Naive B cell (primary cell): ENCODE results near the gene SNAPC5. TPM values are rescaled to one million over a fixed set of nuclear protein-coding genes. Genes with fewer than 3 reads are reported as not detected.

Experiments
- ATAC-seq, 2 donors: fragments of 150-1000 bp; cut with Tn5 transposase; 2 replicates each; pipeline ENCODE4 v1.10.0; 2021; ENCODE audit warnings: low read depth in 2 of 2, mild to moderate bottlenecking in 2 of 2, moderate library complexity in 2 of 2
- DNase-seq: peaks from one replicate; pipeline ENCODE4 v3.0.0; 2022
- H3K27ac Mint-ChIP-seq, 6 donors: one replicate each; pipeline ENCODE4 v1.8.0; 2020 to 2022; ENCODE audit warnings: mild to moderate bottlenecking in 6 of 6, mixed read lengths in 6 of 6, moderate library complexity in 5 of 6, inconsistent platforms in 2 of 6
- H3K27me3 Mint-ChIP-seq, 3 donors: one replicate each; pipeline ENCODE4 v1.8.0; 2021 to 2022; ENCODE audit warnings: mixed read lengths in 3 of 3, mild to moderate bottlenecking in 1 of 3
- H3K36me3 Mint-ChIP-seq, 2 donors: one replicate each; pipeline ENCODE4 v1.8.0; 2020 to 2022; ENCODE audit warnings: mixed read lengths in 2 of 2, inconsistent platforms in 1 of 2, mild to moderate bottlenecking in 1 of 2
- H3K4me1 Mint-ChIP-seq, 3 donors: one replicate each; pipeline ENCODE4 v1.8.0; 2020 to 2022; ENCODE audit warnings: mixed read lengths in 3 of 3, inconsistent platforms in 1 of 3, mild to moderate bottlenecking in 1 of 3, moderate library complexity in 1 of 3
- H3K4me3 Mint-ChIP-seq, 8 donors: one replicate each; pipeline ENCODE4 v1.8.0; 2020 to 2022; ENCODE audit warnings: mild to moderate bottlenecking in 8 of 8, mixed read lengths in 8 of 8, moderate library complexity in 8 of 8, inconsistent platforms in 2 of 8
- H3K9me3 Mint-ChIP-seq, 7 donors: one replicate each; pipeline ENCODE4 v1.8.0; 2020 to 2022; ENCODE audit warnings: mixed read lengths in 7 of 7, mild to moderate bottlenecking in 5 of 7, inconsistent platforms in 2 of 7, moderate library complexity in 1 of 7
- polyA plus RNA-seq, 6 donors: library from polyadenylated mRNA; unstranded; fragments of 300-500 nt; fragmentation: Illumina TruSeq; gene quantifications; one replicate each; pipeline ENCODE4 v1.2.3, GENCODE V29; 2021; ENCODE audit warnings: low read depth in 6 of 6

Gene SNAPC5
- polyA plus RNA-seq, result 10 to 100 TPM; 45.0 to 69.6 (median 53.4) TPM

- Mint-ChIP-seq H3K36me3 (peaks cover 9 to 20% of the 10 kb centered on the region in 2 donors), H3K4me1 (peaks cover 23 to 45% (median 28%) of the 10 kb centered on the region in 3 donors)
- DNase-seq, result peak; percentile 97
Measured at GRCh38 chr15:66497502-66498455, at the start of gene SNAPC5. SNAPC5 (minus strand) TSS chr15:66497762; CDS start chr15:66497731, 31 bp downstream.

GRCh38 chr15:66545255-66545654 is 47.7 kb upstream of the SNAPC5 start:
- Mint-ChIP-seq H3K27me3 (no peaks in the 10 kb centered on the region), H3K27ac (no peak overlapping the region), H3K9me3 (no peaks in the 10 kb centered on the region), H3K36me3 (peaks cover 0 to 11% of the 10 kb centered on the region in 2 donors), H3K4me1 (no peaks in the 10 kb centered on the region), H3K4me3 (no peak overlapping the region)
- ATAC-seq (no peak), DNase-seq (no peak)

More at GRCh38 chr15:66497502-66498455, at the start of gene SNAPC5:
- Mint-ChIP-seq H3K4me3 (peak within 1 kb of the TSS; percentile 94 to 97 (median 95)), H3K27ac (peak within 1 kb of the TSS; percentile 95 to 99 (median 97)), H3K9me3 (no peaks in the 10 kb centered on the region), H3K27me3 (no peaks in the 10 kb centered on the region)
- ATAC-seq, result peak; percentile 95

GRCh38 chr15:66542896-66543295 is 45.3 kb upstream of the SNAPC5 start:
- no peak overlapping the region for H3K4me3 Mint-ChIP-seq
- H3K36me3 Mint-ChIP-seq, result peaks cover 16 to 19% of the 10 kb centered on the region in 2 donors
- no peak overlapping the region for H3K27ac Mint-ChIP-seq
- H3K4me1 Mint-ChIP-seq, result no peaks in the 10 kb centered on the region
- no peaks in the 10 kb centered on the region for H3K9me3 Mint-ChIP-seq
- ATAC-seq (no peak), DNase-seq (no peak)
- no peaks in the 10 kb centered on the region for H3K27me3 Mint-ChIP-seq

GRCh38 chr15:66535056-66535455 is 37.5 kb upstream of the SNAPC5 start:
- Mint-ChIP-seq H3K36me3 (peaks cover 16 to 17% of the 10 kb centered on the region in 2 donors), H3K4me1 (no peaks in the 10 kb centered on the region), H3K27me3 (no peaks in the 10 kb centered on the region), H3K9me3 (no peaks in the 10 kb centered on the region), H3K27ac (no peak overlapping the region), H3K4me3 (no peak overlapping the region)
- DNase-seq (no peak), ATAC-seq (no peak)

- no peaks in the 10 kb centered on the region for H3K9me3 Mint-ChIP-seq
- H3K27ac Mint-ChIP-seq, result no peak overlapping the region
- no peaks in the 10 kb centered on the region for H3K4me1 Mint-ChIP-seq
- no peak for DNase-seq
- H3K4me3 Mint-ChIP-seq, result peak overlapping the region in 1 of 8 donors; percentile 5
- H3K27me3 Mint-ChIP-seq, result no peaks in the 10 kb centered on the region
- peaks cover 22 to 32% of the 10 kb centered on the region in 2 donors for H3K36me3 Mint-ChIP-seq
- no peak for ATAC-seq
Measured at GRCh38 chr15:66524838-66525237, 27.3 kb upstream of the SNAPC5 start.

- no peaks in the 10 kb centered on the region for H3K27me3 Mint-ChIP-seq
- H3K36me3 Mint-ChIP-seq, result peaks cover 16 to 26% of the 10 kb centered on the region in 2 donors
- DNase-seq (no peak), ATAC-seq (no peak)
- no peaks in the 10 kb centered on the region for H3K9me3 Mint-ChIP-seq
- no peaks in the 10 kb centered on the region for H3K4me1 Mint-ChIP-seq
- H3K4me3 Mint-ChIP-seq, result no peak overlapping the region
- H3K27ac Mint-ChIP-seq, result peak overlapping the region in 1 of 6 donors; percentile 66
Measured at GRCh38 chr15:66523926-66524325, 26.4 kb upstream of the SNAPC5 start.

GRCh38 chr15:66515901-66516322 is 18.4 kb upstream of the SNAPC5 start:
- H3K4me1 Mint-ChIP-seq, result no peaks in the 10 kb centered on the region
- H3K27ac Mint-ChIP-seq, result no peak overlapping the region
- no peaks in the 10 kb centered on the region for H3K27me3 Mint-ChIP-seq
- ATAC-seq, result no peak
- H3K9me3 Mint-ChIP-seq, result no peaks in the 10 kb centered on the region
- H3K36me3 Mint-ChIP-seq, result peaks cover 7 to 17% of the 10 kb centered on the region in 2 donors
- no peak overlapping the region for H3K4me3 Mint-ChIP-seq
- DNase-seq, result no peak

- DNase-seq (no peak), ATAC-seq (no peak)
- Mint-ChIP-seq H3K4me3 (no peak overlapping the region), H3K27ac (no peak overlapping the region), H3K9me3 (no peaks in the 10 kb centered on the region), H3K4me1 (no peaks in the 10 kb centered on the region), H3K27me3 (no peaks in the 10 kb centered on the region), H3K36me3 (peaks cover 7 to 17% of the 10 kb centered on the region in 2 donors)
Measured at GRCh38 chr15:66514586-66514985, 17.0 kb upstream of the SNAPC5 start.

- Mint-ChIP-seq H3K4me3 (peak overlapping the region in 2 of 8 donors; percentile 21 to 80), H3K27ac (no peak overlapping the region), H3K4me1 (peaks cover 20 to 29% (median 25%) of the 10 kb centered on the region in 3 donors), H3K27me3 (no peaks in the 10 kb centered on the region), H3K36me3 (peaks cover 7 to 8% of the 10 kb centered on the region in 2 donors), H3K9me3 (no peaks in the 10 kb centered on the region)
- ATAC-seq (no peak), DNase-seq (no peak)
Measured at GRCh38 chr15:66508293-66508883, 10.8 kb upstream of the SNAPC5 start.

GRCh38 chr15:66505818-66506217 is 8.3 kb upstream of the SNAPC5 start:
- Mint-ChIP-seq H3K36me3 (peaks cover 8 to 13% of the 10 kb centered on the region in 2 donors), H3K27me3 (no peaks in the 10 kb centered on the region), H3K9me3 (no peaks in the 10 kb centered on the region), H3K27ac (peak overlapping the region; percentile 91 to 100 (median 100)), H3K4me1 (peaks cover 26 to 40% (median 34%) of the 10 kb centered on the region in 3 donors), H3K4me3 (peak overlapping the region; percentile 84 to 100 (median 99))
- ATAC-seq (no peak), DNase-seq (no peak)

- H3K4me3 Mint-ChIP-seq, result peak overlapping the region; percentile 84 to 100 (median 99)
- H3K9me3 Mint-ChIP-seq, result no peaks in the 10 kb centered on the region
- peak overlapping the region; percentile 91 to 100 (median 100) for H3K27ac Mint-ChIP-seq
- DNase-seq (no peak), ATAC-seq (peak; percentile 4 to 6)
- no peaks in the 10 kb centered on the region for H3K27me3 Mint-ChIP-seq
- H3K4me1 Mint-ChIP-seq, result peaks cover 26 to 42% (median 35%) of the 10 kb centered on the region in 3 donors
- peaks cover 8 to 15% of the 10 kb centered on the region in 2 donors for H3K36me3 Mint-ChIP-seq
Measured at GRCh38 chr15:66505430-66505811, 7.9 kb upstream of the SNAPC5 start.

- H3K4me3 Mint-ChIP-seq, result peak within 1 kb of the TSS; percentile 84 to 100 (median 99)
- DNase-seq, result peak; percentile 84
- peaks cover 8 to 22% of the 10 kb centered on the region in 2 donors for H3K36me3 Mint-ChIP-seq
- H3K27me3 Mint-ChIP-seq, result no peaks in the 10 kb centered on the region
- peak; percentile 85 for ATAC-seq
- no peaks in the 10 kb centered on the region for H3K9me3 Mint-ChIP-seq
- H3K27ac Mint-ChIP-seq, result peak within 1 kb of the TSS; percentile 91 to 100 (median 100)
- peaks cover 30 to 45% (median 40%) of the 10 kb centered on the region in 3 donors for H3K4me1 Mint-ChIP-seq
Measured at GRCh38 chr15:66504563-66505429, 7.2 kb upstream of the SNAPC5 start, which contains the start of the genes RPL4 and ZWILCH. RPL4 (minus strand) TSS chr15:66504855; CDS start chr15:66504790, 65 bp downstream. ZWILCH (plus strand) TSS chr15:66505326; CDS start chr15:66505339, 13 bp downstream.
